Ovary (tissue), 9 donors: Measurements from ENCODE around the gene TIPRL. TPM values are rescaled to one million over a fixed set of nuclear protein-coding genes. Genes with fewer than 3 reads are reported as not detected.
"Not testable (repeated sequence)": the region's sequence is repeated elsewhere in the genome, so short reads cannot be mapped to it uniquely, and the experiment has no call there.

Experiments used
- DNase-seq, 5 donors: peaks; one replicate each; pipeline ENCODE4 v3.0.0-alpha.2; 2019 to 2020
- H3K27ac ChIP-seq, 2 donors: fragments of 200-600 bp; one replicate each; pipeline versions ENCODE4 v1.5.1 to v1.8.0; 2019 to 2022
- H3K27me3 ChIP-seq: fragments of 200-600 bp; one replicate; pipeline ENCODE4 v1.8.0; 2022
- H3K36me3 ChIP-seq: fragments of 200-600 bp; sonication (generic); one replicate; pipeline ENCODE4 v1.5.1; 2019
- H3K4me1 ChIP-seq: one replicate; pipeline ENCODE4 v1.8.1; 2013; ENCODE audit warnings: mild to moderate bottlenecking, moderate library complexity; ENCODE audit not compliant: insufficient read depth
- H3K4me3 ChIP-seq: fragments of 200-600 bp; sonication (generic); one replicate; pipeline ENCODE4 v1.5.1; 2017
- H3K9me3 ChIP-seq, 2 donors: fragments of 200-600 bp in 1 of 2; sonication (generic) in 1 of 2; one replicate each; pipeline versions ENCODE4 v1.5.1 to v1.8.1; 2013 to 2019; ENCODE audit warnings: mild to moderate bottlenecking in 1 of 2, moderate library complexity in 1 of 2
- EP300 ChIP-seq: sonication (generic); formaldehyde crosslinking; IDR thresholded peaks from one replicate; pipeline ENCODE4 v1.6.1; 2017; ENCODE audit warnings: antibody characterized with exemption
- POLR2A ChIP-seq: fragments of 450-650 bp; IDR thresholded peaks from one replicate; pipeline ENCODE4 v1.6.1; 2017; ENCODE audit warnings: antibody characterized with exemption, mild to moderate bottlenecking, moderate library complexity
- WGBS, 3 donors: extraction: QIAGEN DNeasy Blood & Tissue Kit in 1 of 3; methylation state at CpG; one replicate each; pipeline versions ENCODE4 v1.1.5 to v1.1.7; 2013 to 2017; 5-methylcytosine and 5-hydroxymethylcytosine counted together
- intact Hi-C, 4 donors: fragments of 100-400 bp; cut with DNase I; formaldehyde crosslinking; loops; one replicate each; pipeline versions ENCODE4 v1.11.0 to v1.15.1; 2022 to 2023
- polyA plus RNA-seq, 2 donors: library from polyadenylated mRNA; stranded (reverse); fragments of 200-250 nt in 1 of 2; fragments of 350-450 nt in 1 of 2; fragmentation: Illumina TruSeq in 1 of 2; extraction: RNeasy Lipid Tissue Mini Kit (QIAGEN cat#74804) in 1 of 2; gene quantifications; one replicate each; pipeline ENCODE4 v1.2.3, GENCODE V29; 2013 to 2014
- total RNA-seq, 7 donors: library from RNA; depleted of rRNA in 2 of 7; stranded (reverse); fragments of >200 nt in 2 of 7; fragmentation: NEBNext Ultra II Directional in 3 of 7; extraction: Animal tissue kit (Norgen Biotek cat#: 25700) in 3 of 7; gene quantifications; one replicate each; pipeline versions ENCODE4 v1.1.0 to v1.2.4, GENCODE V29; 2016 to 2023
- TF ChIP-seq, protein P1 (sequence below), 3 donors: fragments of 450-650 bp in 2 of 3; fragments of 200-600 bp in 1 of 3; IDR thresholded peaks; one replicate each; pipeline versions ENCODE4 v1.5.1 to v1.8.0; 2016 to 2022; ENCODE audit warnings: antibody characterized with exemption in 3 of 3, mild to moderate bottlenecking in 1 of 3
- donor health status: DM: no; HTN: no; CAD: no; lungs with moderate emphysema.
- donor health status: DM: no; HTN: no; CAD: no.
- donor health status: Bipolar disorder and iron deficiency.
- donor health status: DM: yes; HTN: yes; CAD: no.
- donor health status: DM: no; HTN: no; CAD: no.
- donor health status: DM: yes; HTN: yes; CAD: no.

Gene TIPRL
- total and polyA plus RNA-seq, 9 donors, result 13.9 to 35.2 (median 25.6) TPM

- Histone ChIP-seq H3K27me3 (no peaks in the 10 kb centered on the region), H3K36me3 (no peaks in the 10 kb centered on the region), H3K9me3 (no peaks in the 10 kb centered on the region), H3K4me1 (no peaks in the 10 kb centered on the region), H3K4me3 (no peak overlapping the region), H3K27ac (no peak overlapping the region)
- 81 to 83% (median 83%) methylated on average over 3 of the region's 3 CpGs for WGBS, 3 donors
- TF ChIP-seq, protein P1, sequence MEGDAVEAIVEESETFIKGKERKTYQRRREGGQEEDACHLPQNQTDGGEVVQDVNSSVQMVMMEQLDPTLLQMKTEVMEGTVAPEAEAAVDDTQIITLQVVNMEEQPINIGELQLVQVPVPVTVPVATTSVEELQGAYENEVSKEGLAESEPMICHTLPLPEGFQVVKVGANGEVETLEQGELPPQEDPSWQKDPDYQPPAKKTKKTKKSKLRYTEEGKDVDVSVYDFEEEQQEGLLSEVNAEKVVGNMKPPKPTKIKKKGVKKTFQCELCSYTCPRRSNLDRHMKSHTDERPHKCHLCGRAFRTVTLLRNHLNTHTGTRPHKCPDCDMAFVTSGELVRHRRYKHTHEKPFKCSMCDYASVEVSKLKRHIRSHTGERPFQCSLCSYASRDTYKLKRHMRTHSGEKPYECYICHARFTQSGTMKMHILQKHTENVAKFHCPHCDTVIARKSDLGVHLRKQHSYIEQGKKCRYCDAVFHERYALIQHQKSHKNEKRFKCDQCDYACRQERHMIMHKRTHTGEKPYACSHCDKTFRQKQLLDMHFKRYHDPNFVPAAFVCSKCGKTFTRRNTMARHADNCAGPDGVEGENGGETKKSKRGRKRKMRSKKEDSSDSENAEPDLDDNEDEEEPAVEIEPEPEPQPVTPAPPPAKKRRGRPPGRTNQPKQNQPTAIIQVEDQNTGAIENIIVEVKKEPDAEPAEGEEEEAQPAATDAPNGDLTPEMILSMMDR (IDR thresholded peaks at IDR 0.05), result no peak
- TF ChIP-seq EP300 (no peak), POLR2A (no peak)
- intact Hi-C loops, result no loop called here
- DNase-seq, result no peak
Observed at GRCh38 chr1:168172250-168172915, 6.4 kb upstream of the TIPRL start.

DNA sequence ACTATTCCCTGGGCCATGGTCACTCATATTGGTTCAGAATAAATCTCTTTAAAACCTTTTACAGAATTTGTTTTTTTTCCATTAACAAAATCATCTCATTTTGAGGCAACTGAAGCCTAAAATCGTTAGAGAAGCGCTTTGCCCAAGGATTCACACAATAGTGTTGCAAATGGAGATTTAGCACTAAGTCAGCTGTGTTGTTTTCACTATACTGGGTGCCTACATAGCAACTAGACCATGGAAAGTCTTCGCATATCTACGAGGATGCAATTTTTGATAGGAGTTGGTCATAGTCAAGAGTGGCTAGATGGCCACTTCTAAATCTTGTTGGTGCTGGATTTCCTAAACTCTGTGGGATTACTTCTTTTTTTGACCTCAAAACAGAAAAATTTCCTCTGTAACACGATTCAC is 530 bp upstream of the TIPRL start:
- TF ChIP-seq, protein P1 (IDR thresholded peaks at IDR 0.05), result no peak
- TF ChIP-seq EP300 (no peak), POLR2A (no peak)
- Histone ChIP-seq H3K4me3 (peak overlapping the region; percentile 45), H3K4me1 (no peaks in the 10 kb centered on the region), H3K36me3 (no peaks in the 10 kb centered on the region), H3K27ac (peak overlapping the region; percentile 76 to 79), H3K27me3 (no peaks in the 10 kb centered on the region), H3K9me3 (no peaks in the 10 kb centered on the region)
- 67 to 71% (median 68%) methylated on average over 5 of the region's 5 CpGs for WGBS, 3 donors
- intact Hi-C loops, result no loop called here
- DNase-seq, result no peak

- Histone ChIP-seq H3K36me3 (no peaks in the 10 kb centered on the region), H3K4me1 (no peaks in the 10 kb centered on the region), H3K27me3 (no peaks in the 10 kb centered on the region), H3K27ac (peak overlapping the region; percentile 76 to 79), H3K4me3 (peak overlapping the region; percentile 45), H3K9me3 (no peaks in the 10 kb centered on the region)
- WGBS, 3 donors, result 2 to 3% (median 2%) methylated on average over 20 of the region's 20 CpGs
- intact Hi-C loops, result no loop called here
- TF ChIP-seq EP300, result no peak
- DNase-seq, result no peak
Observed at GRCh38 chr1:168179438-168180147, 831 bp downstream of the TIPRL start.

- 30 to 39% (median 33%) methylated on average over 2 of the region's 2 CpGs for WGBS, 3 donors
- intact Hi-C loops, result no loop called here
- peak overlapping the region; percentile 45 for H3K4me3 ChIP-seq
- H3K27ac ChIP-seq, result no peak overlapping the region
- no peaks in the 10 kb centered on the region for H3K4me1 ChIP-seq
- no peaks in the 10 kb centered on the region for H3K36me3 ChIP-seq
- DNase-seq, result no peak
- TF ChIP-seq, protein P1 (IDR thresholded peaks at IDR 0.05), result no peak
- TF ChIP-seq POLR2A (no peak), EP300 (no peak)
- no peaks in the 10 kb centered on the region for H3K9me3 ChIP-seq
- H3K27me3 ChIP-seq, result no peaks in the 10 kb centered on the region
Observed at GRCh38 chr1:168180148-168180524, 1.4 kb downstream of the TIPRL start.

DNA sequence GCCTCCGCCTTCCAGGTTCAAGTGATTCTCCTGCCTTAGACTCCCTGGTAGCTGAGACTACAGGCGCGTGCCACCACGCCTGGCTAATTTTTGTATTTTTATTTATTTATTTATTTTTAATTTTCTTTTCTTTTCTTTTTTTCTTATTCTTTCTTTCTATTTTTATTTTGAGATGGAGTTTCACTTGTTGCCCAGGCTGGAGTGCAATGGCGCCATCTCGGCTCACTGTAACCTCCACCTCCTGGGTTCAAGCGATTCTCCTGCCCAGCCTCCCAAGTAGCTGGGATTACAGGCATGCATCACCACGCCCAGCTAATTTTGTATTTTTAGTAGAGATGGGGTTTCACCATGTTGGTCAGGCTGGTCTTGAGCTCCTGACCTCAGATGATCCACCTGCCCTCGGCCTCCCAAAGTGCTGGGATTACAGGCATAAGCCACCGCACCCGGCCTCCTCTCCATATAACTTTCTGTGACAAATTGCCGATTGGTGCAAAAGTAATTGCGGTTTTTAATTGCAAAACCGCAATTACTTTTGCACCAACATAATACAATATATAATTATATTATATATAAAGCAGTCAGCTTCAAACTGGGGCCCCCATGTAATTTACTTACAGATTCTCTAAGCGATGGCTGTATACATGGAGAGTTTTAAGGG is 2.4 kb downstream of the TIPRL start:
- WGBS, 3 donors, result 96 to 98% (median 97%) methylated on average over 15 of the region's 15 CpGs
- H3K36me3 ChIP-seq, H3K4me1 ChIP-seq, H3K4me3 ChIP-seq, intact Hi-C loops, H3K9me3 ChIP-seq, H3K27me3 ChIP-seq, H3K27ac ChIP-seq, DNase-seq: not testable (repeated sequence)
